ENCODE results near the gene POLR3F. TPM values are rescaled to one million over a fixed set of nuclear protein-coding genes. Genes with fewer than 3 reads are reported as not detected.

POLR3F gene
- total and polyA plus RNA-seq, 2 donors (not counting 3 experiments of a cell fraction or from before 2014, with no cell fraction given): 4.5 to 9.8 TPM

DNA sequence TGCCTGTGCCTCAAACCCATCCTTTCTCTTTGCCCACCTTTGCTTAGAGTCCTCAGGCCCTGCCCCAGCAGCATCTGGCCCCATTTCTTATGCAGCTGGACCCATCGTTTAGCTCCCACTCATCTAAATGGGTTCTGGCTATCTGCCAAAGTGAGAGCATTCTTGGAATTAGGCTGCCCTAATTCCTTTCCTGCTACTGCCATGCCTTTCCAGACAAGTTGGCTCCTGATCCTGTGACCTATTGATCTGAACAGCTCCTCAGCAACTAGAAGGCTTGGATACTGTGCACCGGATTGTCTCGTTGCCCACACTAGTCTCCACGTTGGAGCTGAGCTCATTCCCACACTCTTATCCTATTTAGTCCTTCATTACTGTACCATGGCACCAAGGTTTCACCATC lies 23.3 kb upstream of the POLR3F start:
- Histone ChIP-seq H3K4me2 (ENCODE audit: insufficient read depth, low read length) (no peak overlapping the region), H3K27me3 (ENCODE audit: control insufficient read depth in 2 of 2, insufficient read depth in 2 of 2, low read length in 2 of 2) (no peaks in the 10 kb centered on the region), H3K9ac (replicated peaks; ENCODE audit: extremely low read depth, insufficient read depth, low read length) (no peak overlapping the region), H3K9me3 (replicated peaks; ENCODE audit: control insufficient read depth, insufficient read depth, low read length) (no peaks in the 10 kb centered on the region), H3K36me3 (ENCODE audit: control insufficient read depth in 2 of 2, extremely low read depth in 1 of 2, insufficient read depth in 2 of 2, low read length in 2 of 2) (no peaks in the 10 kb centered on the region), H3K27ac (ENCODE audit: insufficient read depth, low read depth, low read length) (no peak overlapping the region), H3K9me1 (replicated peaks; ENCODE audit: control insufficient read depth, extremely low read depth, insufficient read depth, low read length) (no peaks in the 10 kb centered on the region), H3K4me3 (replicated peaks in 1 of 3; ENCODE audit: insufficient read depth in 1 of 3, low read depth in 1 of 3, low read length in 3 of 3) (no peak overlapping the region), H3K79me2 (ENCODE audit: control insufficient read depth, insufficient read depth, low read length) (no peaks in the 10 kb centered on the region), H3K4me1 (ENCODE audit: control insufficient read depth, extremely low read depth, insufficient read depth, low read length) (no peaks in the 10 kb centered on the region), H2AFZ (ENCODE audit: low read depth, low read length) (no peak overlapping the region), H4K20me1 (replicated peaks; ENCODE audit: control insufficient read depth, extremely low read depth, insufficient read depth, low read length) (no peaks in the 10 kb centered on the region)
- FAIRE-seq (no peak), DNase-seq (ENCODE audit: low read depth, low spot score) (no peak)
- dilution Hi-C loops (cut with MboI; ENCODE audit: extremely low pct_ligation_motif_present, low sequenced_read_pairs) (no loop called here), intact Hi-C loops (cut with micrococcal nuclease) (no loop called here)
- TF ChIP-seq, protein P1, sequence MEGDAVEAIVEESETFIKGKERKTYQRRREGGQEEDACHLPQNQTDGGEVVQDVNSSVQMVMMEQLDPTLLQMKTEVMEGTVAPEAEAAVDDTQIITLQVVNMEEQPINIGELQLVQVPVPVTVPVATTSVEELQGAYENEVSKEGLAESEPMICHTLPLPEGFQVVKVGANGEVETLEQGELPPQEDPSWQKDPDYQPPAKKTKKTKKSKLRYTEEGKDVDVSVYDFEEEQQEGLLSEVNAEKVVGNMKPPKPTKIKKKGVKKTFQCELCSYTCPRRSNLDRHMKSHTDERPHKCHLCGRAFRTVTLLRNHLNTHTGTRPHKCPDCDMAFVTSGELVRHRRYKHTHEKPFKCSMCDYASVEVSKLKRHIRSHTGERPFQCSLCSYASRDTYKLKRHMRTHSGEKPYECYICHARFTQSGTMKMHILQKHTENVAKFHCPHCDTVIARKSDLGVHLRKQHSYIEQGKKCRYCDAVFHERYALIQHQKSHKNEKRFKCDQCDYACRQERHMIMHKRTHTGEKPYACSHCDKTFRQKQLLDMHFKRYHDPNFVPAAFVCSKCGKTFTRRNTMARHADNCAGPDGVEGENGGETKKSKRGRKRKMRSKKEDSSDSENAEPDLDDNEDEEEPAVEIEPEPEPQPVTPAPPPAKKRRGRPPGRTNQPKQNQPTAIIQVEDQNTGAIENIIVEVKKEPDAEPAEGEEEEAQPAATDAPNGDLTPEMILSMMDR (IDR thresholded peaks at IDR 0.05; ENCODE audit: extremely low read depth in 1 of 2, insufficient read depth in 1 of 2, low read depth in 1 of 2, low read length in 2 of 2): no peak
- TF ChIP-seq FOS (IDR thresholded peaks at IDR 0.05; ENCODE audit: borderline replicate concordance, insufficient read depth, low read length) (no peak), POLR2A (IDR thresholded peaks at IDR 0.05; ENCODE audit: low read depth, low read length) (no peak), POLR2AphosphoS5 (IDR thresholded peaks at IDR 0.05; ENCODE audit: insufficient read depth, low read depth, low read length) (no peak), MYC (IDR thresholded peaks at IDR 0.05; ENCODE audit: low read depth, low read length) (no peak), JUN (IDR thresholded peaks at IDR 0.05; ENCODE audit: borderline replicate concordance, insufficient read depth, insufficient read length, low read depth) (no peak), EZH2 (IDR thresholded peaks at IDR 0.05; ENCODE audit: borderline replicate concordance, low read depth, low read length, severe bottlenecking) (no peak), GATA2 (IDR thresholded peaks at IDR 0.05; ENCODE audit: insufficient read depth, insufficient read length, low read depth, low read length) (no peak)
- TF ChIP-seq, protein P2, sequence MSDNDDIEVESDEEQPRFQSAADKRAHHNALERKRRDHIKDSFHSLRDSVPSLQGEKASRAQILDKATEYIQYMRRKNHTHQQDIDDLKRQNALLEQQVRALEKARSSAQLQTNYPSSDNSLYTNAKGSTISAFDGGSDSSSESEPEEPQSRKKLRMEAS (IDR thresholded peaks at IDR 0.05; ENCODE audit: insufficient read depth, insufficient read length): no peak
- no TSS peak for BruUV-seq (replicated peaks)
- ChIA-PET CTCF (no interaction called here), POLR2A (no interaction called here)
